RWPE1 (cell line): ENCODE results near the gene SPACA1.

Source experiments
- CTCF ChIA-PET: fragments of 350-600 bp; sonication (Branson Sonifier 250); formaldehyde crosslinking; extraction: SDS; loops from one replicate; lab custom pipeline; 2021; lab: Yijun Ruan, JAX
- POLR2A ChIA-PET: fragments of 400-600 bp; formaldehyde crosslinking; extraction: SDS; loops from one replicate; lab custom pipeline; 2020; ENCODE audit warnings: antibody characterized with exemption; ENCODE audit not compliant: low non-redundant PET; lab: Yijun Ruan, JAX
- DNase-seq: peaks from one replicate; pipeline ENCODE4 v3.0.0; 2012; ENCODE audit warnings: low spot score
- H3K27ac ChIP-seq: fragments of 450-650 bp; 2 replicates; pipeline ENCODE4 v1.5.1; 2017
- TF ChIP-seq, protein P1 (sequence below): fragments of 450-650 bp; conservative IDR thresholded peaks from 2 replicates; pipeline ENCODE4 v1.5.1; 2017; ENCODE audit warnings: low read depth, mild to moderate bottlenecking

The SPACA1 gene

DNA sequence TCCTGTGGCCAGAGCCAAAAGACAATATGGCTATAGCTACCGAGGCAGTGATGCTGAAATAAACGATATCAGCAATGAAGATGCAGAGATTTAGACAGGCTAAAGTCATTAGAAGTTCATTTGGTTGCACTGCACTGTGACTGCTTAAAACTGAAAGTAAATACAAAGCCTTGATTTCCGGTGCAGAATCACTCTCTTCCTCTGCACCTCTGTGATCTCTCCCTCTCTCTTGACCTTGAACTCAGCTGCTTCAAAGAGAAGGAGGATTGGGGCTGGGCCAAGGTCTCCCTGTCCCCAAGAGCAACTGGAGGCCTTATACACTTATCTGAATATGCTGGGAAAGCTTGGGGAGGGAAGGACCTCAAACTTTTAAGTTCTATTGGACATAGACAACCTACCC, 34.6 kb upstream of the SPACA1 start:
- TF ChIP-seq, protein P1, sequence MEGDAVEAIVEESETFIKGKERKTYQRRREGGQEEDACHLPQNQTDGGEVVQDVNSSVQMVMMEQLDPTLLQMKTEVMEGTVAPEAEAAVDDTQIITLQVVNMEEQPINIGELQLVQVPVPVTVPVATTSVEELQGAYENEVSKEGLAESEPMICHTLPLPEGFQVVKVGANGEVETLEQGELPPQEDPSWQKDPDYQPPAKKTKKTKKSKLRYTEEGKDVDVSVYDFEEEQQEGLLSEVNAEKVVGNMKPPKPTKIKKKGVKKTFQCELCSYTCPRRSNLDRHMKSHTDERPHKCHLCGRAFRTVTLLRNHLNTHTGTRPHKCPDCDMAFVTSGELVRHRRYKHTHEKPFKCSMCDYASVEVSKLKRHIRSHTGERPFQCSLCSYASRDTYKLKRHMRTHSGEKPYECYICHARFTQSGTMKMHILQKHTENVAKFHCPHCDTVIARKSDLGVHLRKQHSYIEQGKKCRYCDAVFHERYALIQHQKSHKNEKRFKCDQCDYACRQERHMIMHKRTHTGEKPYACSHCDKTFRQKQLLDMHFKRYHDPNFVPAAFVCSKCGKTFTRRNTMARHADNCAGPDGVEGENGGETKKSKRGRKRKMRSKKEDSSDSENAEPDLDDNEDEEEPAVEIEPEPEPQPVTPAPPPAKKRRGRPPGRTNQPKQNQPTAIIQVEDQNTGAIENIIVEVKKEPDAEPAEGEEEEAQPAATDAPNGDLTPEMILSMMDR, result no peak
- ChIA-PET CTCF (no interaction called here), POLR2A (no interaction called here)
- no peak for DNase-seq
- H3K27ac ChIP-seq, result no peak overlapping the region

DNA sequence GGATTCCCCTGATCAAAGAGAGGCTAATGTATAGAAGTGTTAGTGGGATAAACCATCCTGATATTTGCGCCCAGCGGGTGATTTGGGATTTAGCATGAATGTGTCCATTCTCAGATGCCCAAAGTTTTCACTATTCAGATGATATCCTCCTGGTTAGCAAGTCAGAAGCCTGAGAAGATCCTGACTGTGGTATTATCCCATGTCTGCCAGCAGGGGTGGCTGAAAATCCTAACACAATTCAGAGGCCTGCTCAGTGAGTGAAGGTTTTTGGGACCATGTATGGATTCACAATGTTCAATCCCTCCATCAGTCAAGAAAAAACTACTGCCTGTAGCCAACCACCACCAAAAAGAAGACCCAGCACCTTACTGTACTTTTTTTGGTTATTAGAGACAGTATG, 34.1 kb upstream of the SPACA1 start:
- TF ChIP-seq, protein P1, result no peak
- H3K27ac ChIP-seq, result no peak overlapping the region
- ChIA-PET CTCF (no interaction called here), POLR2A (no interaction called here)
- DNase-seq, result no peak

DNA sequence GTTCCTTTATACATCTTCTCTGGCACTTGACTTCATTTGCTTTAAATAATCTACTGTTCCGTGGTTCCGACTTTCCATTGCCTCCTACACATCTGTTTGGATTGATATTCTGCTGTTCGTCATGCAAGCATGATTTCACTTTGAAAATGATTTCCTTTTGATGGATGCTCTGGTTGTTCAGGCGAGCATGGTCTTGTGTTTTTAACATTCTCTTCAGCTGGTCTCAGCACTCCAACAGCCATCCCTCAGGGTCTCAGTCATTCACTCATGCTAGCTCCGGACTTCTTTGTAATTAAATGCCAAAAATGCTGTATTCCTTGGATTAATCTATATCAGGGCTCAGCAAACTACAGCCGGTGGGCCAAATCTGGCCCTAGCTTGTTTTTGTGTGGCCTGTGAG, 27.2 kb upstream of the SPACA1 start:
- POLR2A ChIA-PET, result no interaction called here
- CTCF ChIA-PET, result no interaction called here
- TF ChIP-seq, protein P1, result no peak
- H3K27ac ChIP-seq, result no peak overlapping the region
- no peak for DNase-seq

DNA sequence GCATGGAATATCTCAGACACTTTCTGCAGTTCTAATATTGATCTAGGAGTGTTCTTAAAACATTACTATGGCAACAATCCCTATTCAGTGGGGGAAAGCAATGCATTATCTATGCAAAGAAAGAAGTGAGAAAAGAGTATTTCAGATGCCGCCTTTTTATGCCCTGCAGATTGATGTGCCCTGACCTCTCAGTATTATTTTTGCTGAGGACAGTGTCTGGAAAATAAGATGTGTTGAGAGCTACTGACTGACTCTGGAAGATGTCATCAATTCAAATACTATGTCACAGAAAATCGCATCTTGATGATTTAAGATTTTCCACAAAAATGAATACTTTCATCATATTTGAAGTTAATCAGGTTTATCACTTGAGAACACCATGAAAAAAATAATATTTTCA, 22.9 kb upstream of the SPACA1 start:
- DNase-seq, result no peak
- no peak overlapping the region for H3K27ac ChIP-seq
- TF ChIP-seq, protein P1, result no peak
- ChIA-PET POLR2A (no interaction called here), CTCF (no interaction called here)

DNA sequence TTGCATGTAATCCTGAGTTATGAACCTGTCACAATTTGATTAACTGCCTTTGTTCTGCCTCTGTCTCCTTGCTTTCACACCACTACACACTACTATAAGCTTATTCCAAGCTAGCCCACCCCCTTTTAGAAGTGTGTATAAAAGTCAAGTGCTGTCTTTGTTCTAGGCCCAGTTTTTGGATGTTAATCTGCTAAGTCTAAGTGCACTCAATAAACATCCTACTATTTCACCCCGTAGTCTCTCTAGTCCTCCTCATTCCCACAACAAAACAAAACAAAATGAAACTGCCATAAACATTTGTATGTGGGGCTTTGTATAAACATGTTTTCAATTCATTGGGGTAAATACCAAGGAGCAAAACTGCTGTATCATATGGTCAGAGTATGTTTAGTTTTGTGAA, 16.1 kb upstream of the SPACA1 start:
- DNase-seq, result no peak
- POLR2A ChIA-PET, result no interaction called here
- H3K27ac ChIP-seq, result no peak overlapping the region
- TF ChIP-seq, protein P1, result no peak
- CTCF ChIA-PET, result no interaction called here

DNA sequence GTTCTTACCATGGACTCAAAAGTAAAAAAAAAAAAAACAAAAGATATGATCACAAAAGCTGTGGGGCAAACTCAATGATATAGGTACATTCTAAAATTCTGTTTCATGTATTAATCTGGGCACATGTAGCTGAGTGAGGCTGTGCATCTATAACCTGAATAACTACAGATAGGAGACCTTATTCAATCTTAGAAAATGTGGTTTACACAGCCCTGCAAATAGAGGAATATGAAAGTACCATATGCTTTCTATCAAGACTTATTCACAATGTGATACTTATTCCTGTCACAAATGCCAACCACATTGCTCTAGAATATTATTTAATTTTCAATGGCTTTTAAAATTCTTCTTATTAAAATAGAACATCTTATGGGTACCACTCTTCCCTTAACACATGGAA, 3.1 kb upstream of the SPACA1 start:
- no peak for DNase-seq
- ChIA-PET POLR2A (no interaction called here), CTCF (no interaction called here)
- TF ChIP-seq, protein P1, result no peak
- no peak overlapping the region for H3K27ac ChIP-seq
